Measurements from ENCODE around the gene KLHL26. TPM values are rescaled to one million over a fixed set of nuclear protein-coding genes. Genes with fewer than 3 reads are reported as not detected.
A peak's percentile ranks its signal among the peaks of the same experiment; 100 is the strongest.

The KLHL26 gene
- polyA plus RNA-seq, 3 donors = 1.6 to 3.2 (median 2.0) TPM

- Histone ChIP-seq H3K27me3 (ENCODE audit: control insufficient read depth in 2 of 2, insufficient read depth in 2 of 2, low read length in 2 of 2) (no peaks in the 10 kb centered on the region), H3K9ac (ENCODE audit: insufficient read depth, low read length, poor library complexity, severe bottlenecking) (no peak overlapping the region), H2AFZ (ENCODE audit: insufficient read depth, low read depth, low read length, poor library complexity, severe bottlenecking) (no peak overlapping the region), H3K4me3 (replicated peaks in 1 of 3; ENCODE audit: low read depth in 2 of 3, low read length in 3 of 3) (no peak overlapping the region), H3K27ac (ENCODE audit: low read depth in 1 of 2, low read length in 2 of 2) (no peak overlapping the region), H3K36me3 (replicated peaks in 1 of 2; ENCODE audit: control insufficient read depth in 1 of 2, insufficient read depth in 2 of 2, low read length in 2 of 2) (peaks cover 0 to 2% of the 10 kb centered on the region in 2 donors), H3K4me1 (ENCODE audit: control insufficient read depth in 1 of 2, insufficient read depth in 2 of 2, low read length in 2 of 2) (peaks cover 15 to 22% of the 10 kb centered on the region in 2 donors), H3K4me2 (replicated peaks; ENCODE audit: extremely low read depth, low read length, poor library complexity, severe bottlenecking) (no peak overlapping the region), H3K9me3 (replicated peaks in 1 of 2; ENCODE audit: control insufficient read depth in 1 of 2, insufficient read depth in 1 of 2, low read length in 2 of 2) (no peaks in the 10 kb centered on the region), H3K79me2 (ENCODE audit: insufficient read depth, low read length) (peaks cover 9% of the 10 kb centered on the region), H4K20me1 (ENCODE audit: insufficient read depth, low read length) (peaks cover 70% of the 10 kb centered on the region)
- Mint-ChIP-seq H3K36me3 (peaks cover 19 to 29% of the 10 kb centered on the region in 2 donors), H3K27me3 (ENCODE audit: low read depth in 3 of 3) (peaks cover 11 to 20% (median 11%) of the 10 kb centered on the region in 3 donors), H3K9me3 (no peaks in the 10 kb centered on the region), H3K4me1 (peaks cover 23% of the 10 kb centered on the region), H3K4me3 (no peak overlapping the region), H3K27ac (peak overlapping the region in 1 of 7 donors; percentile 18)
- DNase-seq = no peak
- no peak for TF ChIP-seq CTCF (IDR thresholded peaks at IDR 0.05)
- WGBS (ENCODE audit: insufficient coverage) = 92% methylated on average over 33 of the region's 34 CpGs
- intact Hi-C loops (cut with micrococcal nuclease) = no loop called here
These were observed 13.7 kb downstream of the KLHL26 start for GRCh38 chr19:18650468-18651041.

GRCh38 chr19:18651300-18651699, 14.5 kb downstream of the KLHL26 start:
- Mint-ChIP-seq H3K4me1 (peaks cover 23% of the 10 kb centered on the region), H3K36me3 (peaks cover 19 to 27% of the 10 kb centered on the region in 2 donors), H3K9me3 (no peaks in the 10 kb centered on the region), H3K27me3 (ENCODE audit: low read depth in 3 of 3) (peaks cover 11 to 20% (median 14%) of the 10 kb centered on the region in 3 donors), H3K27ac (no peak overlapping the region), H3K4me3 (no peak overlapping the region)
- no peak for DNase-seq
- no peak overlapping the region for H3K9ac ChIP-seq (ENCODE audit: insufficient read depth, low read length, poor library complexity, severe bottlenecking)
- H2AFZ ChIP-seq (ENCODE audit: insufficient read depth, low read depth, low read length, poor library complexity, severe bottlenecking) = no peak overlapping the region
- H3K79me2 ChIP-seq (ENCODE audit: insufficient read depth, low read length) = peaks cover 8% of the 10 kb centered on the region
- H3K27ac ChIP-seq (ENCODE audit: low read depth in 1 of 2, low read length in 2 of 2) = no peak overlapping the region
- no peak for TF ChIP-seq CTCF (IDR thresholded peaks at IDR 0.05)
- no peak overlapping the region for H3K4me3 ChIP-seq (replicated peaks in 1 of 3; ENCODE audit: low read depth in 2 of 3, low read length in 3 of 3)
- intact Hi-C loops (cut with micrococcal nuclease) = no loop called here
- WGBS (ENCODE audit: insufficient coverage) = 100% methylated on average over 1 of the region's 1 CpG
- H3K4me1 ChIP-seq (ENCODE audit: control insufficient read depth in 1 of 2, insufficient read depth in 2 of 2, low read length in 2 of 2) = peaks cover 15 to 22% of the 10 kb centered on the region in 2 donors
- H3K9me3 ChIP-seq (replicated peaks in 1 of 2; ENCODE audit: control insufficient read depth in 1 of 2, insufficient read depth in 1 of 2, low read length in 2 of 2) = no peaks in the 10 kb centered on the region
- H3K36me3 ChIP-seq (replicated peaks in 1 of 2; ENCODE audit: control insufficient read depth in 1 of 2, insufficient read depth in 2 of 2, low read length in 2 of 2) = peaks cover 0 to 2% of the 10 kb centered on the region in 2 donors
- no peaks in the 10 kb centered on the region for H3K27me3 ChIP-seq (ENCODE audit: control insufficient read depth in 2 of 2, insufficient read depth in 2 of 2, low read length in 2 of 2)
- no peak overlapping the region for H3K4me2 ChIP-seq (replicated peaks; ENCODE audit: extremely low read depth, low read length, poor library complexity, severe bottlenecking)
- H4K20me1 ChIP-seq (ENCODE audit: insufficient read depth, low read length) = peaks cover 77% of the 10 kb centered on the region

All from CD14-positive monocyte (primary cell).